HepG2 (cell line): ENCODE data around the gene NUP153.

Experiments
- BRCA1 ChIP-seq: sonication (generic); formaldehyde crosslinking; IDR thresholded peaks from 2 replicates; pipeline ENCODE4 v1.4.0; 2020; ENCODE audit warnings: missing genetic modification reagents
- DNMT3B ChIP-seq: conservative IDR thresholded peaks from 2 replicates; pipeline ENCODE4 v1.6.1; 2016; ENCODE audit warnings: missing biosample characterization, control low read depth
- POLR2AphosphoS5 ChIP-seq: IDR thresholded peaks from 2 replicates; pipeline ENCODE4 v1.6.1; 2012; ENCODE audit warnings: low read depth, low read length
- RAD21 ChIP-seq: fragments of 450-650 bp; formaldehyde crosslinking; IDR thresholded peaks from 2 replicates; pipeline ENCODE4 v1.5.0; 2020; ENCODE audit warnings: mild to moderate bottlenecking
- SMARCC2 ChIP-seq: fragments of 450-650 bp; IDR thresholded peaks from 2 replicates; pipeline ENCODE4 v1.6.1; 2017; ENCODE audit warnings: antibody characterized with exemption, mild to moderate bottlenecking
- SRY ChIP-seq: sonication (generic); formaldehyde crosslinking; IDR thresholded peaks from 2 replicates; pipeline ENCODE4 v1.8.0; 2022; ENCODE audit warnings: mild to moderate bottlenecking, missing genetic modification reagents
- TAF1 ChIP-seq: sonication (generic); formaldehyde crosslinking; IDR thresholded peaks from 2 replicates; pipeline ENCODE4 v1.4.0; 2020; ENCODE audit warnings: missing genetic modification reagents
- ZBTB21 ChIP-seq: sonication (generic); formaldehyde crosslinking; IDR thresholded peaks from 2 replicates; pipeline ENCODE4 v1.4.0; 2020; ENCODE audit warnings: missing genetic modification reagents
- ZNF709 ChIP-seq: sonication (generic); formaldehyde crosslinking; IDR thresholded peaks from 2 replicates; pipeline ENCODE4 v1.5.0; 2020; ENCODE audit warnings: mild to moderate bottlenecking, missing genetic modification reagents
- ZSCAN9 ChIP-seq: IDR thresholded peaks from 2 replicates; pipeline ENCODE4 v1.6.1; 2016; ENCODE audit warnings: borderline replicate concordance
- TF ChIP-seq, protein P1 (sequence below), 2 experiments: sonication (generic) in 1 of 2; formaldehyde crosslinking in 1 of 2; IDR thresholded peaks; 2 replicates each; pipeline versions ENCODE4 v1.5.1 to v1.6.1; 2011 to 2020; ENCODE audit warnings: borderline replicate concordance in 1 of 2, low read depth in 1 of 2, low read length in 1 of 2, mild to moderate bottlenecking in 1 of 2, missing genetic modification reagents in 1 of 2, moderate library complexity in 1 of 2
- TF ChIP-seq, protein P2 (sequence below): sonication (generic); formaldehyde crosslinking; IDR thresholded peaks from 2 replicates; pipeline ENCODE4 v1.5.0; 2020; ENCODE audit warnings: mild to moderate bottlenecking, missing genetic modification reagents, moderate library complexity
- TF ChIP-seq, protein P3 (sequence below): sonication (generic); formaldehyde crosslinking; IDR thresholded peaks from 2 replicates; pipeline ENCODE4 v1.5.0; 2020; ENCODE audit warnings: mild to moderate bottlenecking, missing genetic modification reagents

DNA sequence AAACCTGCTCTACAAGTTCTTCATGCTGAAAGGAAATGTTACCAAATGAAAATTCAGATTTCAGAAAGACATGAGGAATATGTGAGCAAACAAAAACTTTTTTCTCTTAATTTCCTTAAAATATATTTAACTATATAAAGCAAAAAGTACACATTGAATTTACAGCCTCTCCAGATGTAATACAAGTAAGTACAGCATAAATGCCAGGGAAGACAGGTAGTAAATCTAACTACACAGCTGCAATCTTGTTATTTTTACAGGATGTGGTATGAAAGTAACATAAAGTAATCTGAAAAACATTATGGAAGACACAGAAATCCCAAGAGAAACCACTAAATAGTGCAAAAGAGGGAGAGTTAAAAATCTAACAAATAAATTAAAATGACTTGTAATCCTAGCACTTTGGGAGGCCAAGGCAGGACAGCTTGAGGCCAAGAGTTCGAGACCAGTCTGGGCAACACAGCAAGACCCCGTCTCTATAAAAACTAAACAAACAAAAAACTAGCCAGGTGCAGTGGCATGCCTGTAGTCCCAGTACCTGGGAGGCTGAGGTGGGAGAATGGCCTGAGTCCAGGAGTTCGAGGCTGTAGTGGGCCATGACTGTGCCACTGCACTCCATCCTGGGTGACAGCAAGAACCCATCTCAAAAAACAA lies 55.9 kb downstream of the NUP153 start:
- TF ChIP-seq, protein P1, sequence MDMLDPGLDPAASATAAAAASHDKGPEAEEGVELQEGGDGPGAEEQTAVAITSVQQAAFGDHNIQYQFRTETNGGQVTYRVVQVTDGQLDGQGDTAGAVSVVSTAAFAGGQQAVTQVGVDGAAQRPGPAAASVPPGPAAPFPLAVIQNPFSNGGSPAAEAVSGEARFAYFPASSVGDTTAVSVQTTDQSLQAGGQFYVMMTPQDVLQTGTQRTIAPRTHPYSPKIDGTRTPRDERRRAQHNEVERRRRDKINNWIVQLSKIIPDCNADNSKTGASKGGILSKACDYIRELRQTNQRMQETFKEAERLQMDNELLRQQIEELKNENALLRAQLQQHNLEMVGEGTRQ (IDR thresholded peaks at IDR 0.05; ENCODE audit: low read depth, low read length): no peak
- TF ChIP-seq, protein P1 (CRISPR knock-in tag; IDR thresholded peaks at IDR 0.05; ENCODE audit: borderline replicate concordance): no peak
- TF ChIP-seq POLR2AphosphoS5 (no peak), ZSCAN9 (CRISPR knock-in tag) (no peak), TAF1 (CRISPR knock-in tag) (no peak), SRY (CRISPR knock-in tag) (no peak), SMARCC2 (no peak), DNMT3B (CRISPR knock-in tag) (no peak), RAD21 (CRISPR knock-in tag) (no peak), ZBTB21 (CRISPR knock-in tag) (no peak), ZNF709 (CRISPR knock-in tag) (no peak), BRCA1 (no peak)
- TF ChIP-seq, protein P2, sequence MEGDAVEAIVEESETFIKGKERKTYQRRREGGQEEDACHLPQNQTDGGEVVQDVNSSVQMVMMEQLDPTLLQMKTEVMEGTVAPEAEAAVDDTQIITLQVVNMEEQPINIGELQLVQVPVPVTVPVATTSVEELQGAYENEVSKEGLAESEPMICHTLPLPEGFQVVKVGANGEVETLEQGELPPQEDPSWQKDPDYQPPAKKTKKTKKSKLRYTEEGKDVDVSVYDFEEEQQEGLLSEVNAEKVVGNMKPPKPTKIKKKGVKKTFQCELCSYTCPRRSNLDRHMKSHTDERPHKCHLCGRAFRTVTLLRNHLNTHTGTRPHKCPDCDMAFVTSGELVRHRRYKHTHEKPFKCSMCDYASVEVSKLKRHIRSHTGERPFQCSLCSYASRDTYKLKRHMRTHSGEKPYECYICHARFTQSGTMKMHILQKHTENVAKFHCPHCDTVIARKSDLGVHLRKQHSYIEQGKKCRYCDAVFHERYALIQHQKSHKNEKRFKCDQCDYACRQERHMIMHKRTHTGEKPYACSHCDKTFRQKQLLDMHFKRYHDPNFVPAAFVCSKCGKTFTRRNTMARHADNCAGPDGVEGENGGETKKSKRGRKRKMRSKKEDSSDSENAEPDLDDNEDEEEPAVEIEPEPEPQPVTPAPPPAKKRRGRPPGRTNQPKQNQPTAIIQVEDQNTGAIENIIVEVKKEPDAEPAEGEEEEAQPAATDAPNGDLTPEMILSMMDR (CRISPR knock-in tag): no peak
- TF ChIP-seq, protein P3, sequence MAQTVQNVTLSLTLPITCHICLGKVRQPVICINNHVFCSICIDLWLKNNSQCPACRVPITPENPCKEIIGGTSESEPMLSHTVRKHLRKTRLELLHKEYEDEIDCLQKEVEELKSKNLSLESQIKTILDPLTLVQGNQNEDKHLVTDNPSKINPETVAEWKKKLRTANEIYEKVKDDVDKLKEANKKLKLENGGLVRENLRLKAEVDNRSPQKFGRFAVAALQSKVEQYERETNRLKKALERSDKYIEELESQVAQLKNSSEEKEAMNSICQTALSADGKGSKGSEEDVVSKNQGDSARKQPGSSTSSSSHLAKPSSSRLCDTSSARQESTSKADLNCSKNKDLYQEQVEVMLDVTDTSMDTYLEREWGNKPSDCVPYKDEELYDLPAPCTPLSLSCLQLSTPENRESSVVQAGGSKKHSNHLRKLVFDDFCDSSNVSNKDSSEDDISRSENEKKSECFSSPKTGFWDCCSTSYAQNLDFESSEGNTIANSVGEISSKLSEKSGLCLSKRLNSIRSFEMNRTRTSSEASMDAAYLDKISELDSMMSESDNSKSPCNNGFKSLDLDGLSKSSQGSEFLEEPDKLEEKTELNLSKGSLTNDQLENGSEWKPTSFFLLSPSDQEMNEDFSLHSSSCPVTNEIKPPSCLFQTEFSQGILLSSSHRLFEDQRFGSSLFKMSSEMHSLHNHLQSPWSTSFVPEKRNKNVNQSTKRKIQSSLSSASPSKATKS (CRISPR knock-in tag): no peak
